ENCODE results near the gene THOC1. TPM values are rescaled to one million over a fixed set of nuclear protein-coding genes. Genes with fewer than 3 reads are reported as not detected.

The THOC1 gene
- 43.0 and 52.4 TPM in 2 replicates for total RNA-seq

GRCh38 chr18:267688-268552 lies at the start of gene THOC1:
Gene THOC1, minus strand, starts transcription at chr18:268047. Its CDS starts 28 bp downstream, at chr18:268019.

Other genes with a start within 250 kb of the THOC1 start
- gene TUBB8B, start 218.4 kb downstream of the THOC1 start, total RNA-seq: not detected in 2 replicates
- 18.4 and 19.0 TPM in 2 replicates for gene USP14, start 109.5 kb downstream of the THOC1 start, total RNA-seq
- 92.6 and 115 TPM in 2 replicates for gene COLEC12, start 232.7 kb upstream of the THOC1 start, total RNA-seq

All from subcutaneous preadipocyte (primary cell).